HCT116 (cell line): Measurements from ENCODE around the gene AGPAT2. TPM values are rescaled to one million over a fixed set of nuclear protein-coding genes. Genes with fewer than 3 reads are reported as not detected.

Experiments used
- ATAC-seq: fragments of 200-7000 bp; cut with Tn5 transposase; 2 replicates; pipeline ENCODE4 v1.9.1; 2020; ENCODE audit warnings: mild to moderate bottlenecking, moderate library complexity
- BruUV-seq: library from RNA; stranded (reverse); fragments of 400-500 nt; replicated peaks from 2 replicates; lab custom pipeline; 2021; lab: Mats Ljungman, UMichigan
- CTCF ChIA-PET: fragments of 300-600 bp; sonication (Branson Sonifier 250); formaldehyde crosslinking; loops from one replicate; lab custom pipeline; 2021; ENCODE audit warnings: antibody characterized with exemption; lab: Charles Lee
- POLR2A ChIA-PET: fragments of 300-600, 350-600 bp; sonication (Branson Sonifier 250); formaldehyde crosslinking; loops from one replicate; lab custom pipeline; 2021; ENCODE audit warnings: antibody characterized with exemption; lab: Charles Lee
- RAD21 ChIA-PET, 2 experiments: fragments of 300-600 bp; sonication (Branson Sonifier 250); formaldehyde crosslinking; loops; one replicate each; lab custom pipeline; 2023; ENCODE audit warnings: low total read pairs in 2 of 2; ENCODE audit not compliant: uncharacterized antibody in 2 of 2, unreplicated experiment in 2 of 2, low non-redundant PET in 1 of 2; lab: Charles Lee
- DNase-seq: peaks from one replicate; pipeline ENCODE4 v3.0.0-alpha.2; 2010; ENCODE audit warnings: low read depth, low spot score
- H2AFZ ChIP-seq: fragments of 200-600 bp; shearing (Covaris generic), sonication (generic); 2 replicates; pipeline ENCODE4 v1.6.1; 2017; ENCODE audit warnings: low read depth, mixed run types, mixed read lengths, antibody characterized with exemption, low read length; ENCODE audit not compliant: poor library complexity, severe bottlenecking
- H3K27ac ChIP-seq: 2 replicates; pipeline ENCODE4 v1.5.1; 2012; ENCODE audit warnings: low read depth, low read length
- H3K27me3 ChIP-seq: fragments of 200-600 bp; sonication (generic); 2 replicates; pipeline ENCODE4 v1.6.1; 2016; ENCODE audit warnings: mixed run types, low read length, mixed read lengths; ENCODE audit not compliant: insufficient read depth
- H3K36me3 ChIP-seq, 2 experiments: fragments of 200-500 bp in 1 of 2; fragments of 200-600 bp in 1 of 2; sonication (Bioruptor generic) in 1 of 2; sonication (generic) in 1 of 2; 2 replicates each; pipeline versions ENCODE4 v1.5.1 to v1.6.1; 2014 to 2016; ENCODE audit warnings: low read length in 2 of 2, inconsistent platforms in 1 of 2, mixed read lengths in 1 of 2, mixed run types in 1 of 2; ENCODE audit not compliant: insufficient read depth in 2 of 2, control insufficient read depth in 1 of 2
- H3K4me1 ChIP-seq, 2 experiments: fragments of 200-600 bp in 1 of 2; sonication (generic) in 1 of 2; 2 replicates each; pipeline versions ENCODE4 v1.5.1 to v1.6.1; 2012 to 2017; ENCODE audit warnings: low read length in 2 of 2, inconsistent platforms in 1 of 2, mild to moderate bottlenecking in 1 of 2, mixed read lengths in 1 of 2, mixed run types in 1 of 2, moderate library complexity in 1 of 2; ENCODE audit not compliant: insufficient read depth in 2 of 2, control insufficient read depth in 1 of 2
- H3K4me2 ChIP-seq: fragments of 200-600 bp; sonication (generic); 2 replicates; pipeline ENCODE4 v1.6.1; 2017; ENCODE audit warnings: mixed run types, low read length, mixed read lengths
- H3K4me3 ChIP-seq, 2 experiments: fragments of 200-600 bp in 1 of 2; sonication (generic) in 1 of 2; replicated peaks in 1 of 2; 2 replicates each; pipeline ENCODE4 v1.5.1; 2011 to 2016; ENCODE audit warnings: low read length in 2 of 2, control low read depth in 1 of 2, low read depth in 1 of 2, mild to moderate bottlenecking in 1 of 2, mixed read lengths in 1 of 2, mixed run types in 1 of 2
- H3K79me2 ChIP-seq: fragments of 200-600 bp; sonication (generic); 2 replicates; pipeline ENCODE4 v1.6.1; 2017; ENCODE audit warnings: mild to moderate bottlenecking, mixed run types, low read length, moderate library complexity, mixed read lengths; ENCODE audit not compliant: insufficient read depth
- H3K9ac ChIP-seq: fragments of 200-600 bp; sonication (generic); 2 replicates; pipeline ENCODE4 v1.6.1; 2016; ENCODE audit warnings: low read length, mixed read lengths
- H3K9me2 ChIP-seq: fragments of 200-600 bp; sonication (generic), shearing (Covaris generic); 2 replicates; pipeline ENCODE4 v1.6.1; 2017; ENCODE audit warnings: mixed run types, mild to moderate bottlenecking, moderate library complexity; ENCODE audit not compliant: insufficient read depth
- H3K9me3 ChIP-seq, 2 experiments: fragments of 200-500 bp in 1 of 2; fragments of 200-600 bp in 1 of 2; sonication (Bioruptor generic) in 1 of 2; sonication (generic) in 1 of 2; 2 replicates each; pipeline ENCODE4 v1.6.1; 2014 to 2017; ENCODE audit warnings: low read length in 2 of 2, mixed read lengths in 2 of 2, inconsistent platforms in 1 of 2, low read depth in 1 of 2, mild to moderate bottlenecking in 1 of 2, mixed run types in 1 of 2, moderate library complexity in 1 of 2; ENCODE audit not compliant: control insufficient read depth in 1 of 2, insufficient read depth in 1 of 2
- H4K20me1 ChIP-seq: fragments of 200-600 bp; sonication (generic), shearing (Covaris generic); 2 replicates; pipeline ENCODE4 v1.6.1; 2017; ENCODE audit warnings: mixed run types, mild to moderate bottlenecking, moderate library complexity; ENCODE audit not compliant: insufficient read depth
- EGR1 ChIP-seq: IDR thresholded peaks from 2 replicates; pipeline ENCODE4 v1.6.1; 2012; ENCODE audit warnings: low read depth
- EZH2 ChIP-seq: fragments of 200-600 bp; sonication (generic); IDR thresholded peaks from 2 replicates; pipeline ENCODE4 v1.6.1; 2017; ENCODE audit warnings: antibody characterized with exemption, mixed run types
- FOSL1 ChIP-seq: IDR thresholded peaks from 2 replicates; pipeline ENCODE4 v1.6.1; 2012; ENCODE audit warnings: low read depth
- POLR2AphosphoS5 ChIP-seq: IDR thresholded peaks from 2 replicates; pipeline ENCODE4 v1.6.1; 2011; ENCODE audit warnings: mild to moderate bottlenecking, low read depth, low read length, moderate library complexity
- intact Hi-C: fragments of 100-400 bp; cut with micrococcal nuclease; formaldehyde crosslinking; loops from 2 replicates; pipeline ENCODE4 v1.10.0; 2022
- total RNA-seq: library from RNA; stranded (reverse); gene quantifications from one replicate; pipeline ENCODE4 v1.2.1, GENCODE V29; 2021; ENCODE audit not compliant: unreplicated experiment
- TF ChIP-seq, protein P1 (sequence below): IDR thresholded peaks from 2 replicates; pipeline ENCODE4 v1.6.1; 2012
- TF ChIP-seq, protein P2 (sequence below): IDR thresholded peaks from 2 replicates; pipeline ENCODE4 v1.6.1; 2012

AGPAT2 gene
- total RNA-seq, 1 experiment from 2014 or later: 86.0 TPM

DNA sequence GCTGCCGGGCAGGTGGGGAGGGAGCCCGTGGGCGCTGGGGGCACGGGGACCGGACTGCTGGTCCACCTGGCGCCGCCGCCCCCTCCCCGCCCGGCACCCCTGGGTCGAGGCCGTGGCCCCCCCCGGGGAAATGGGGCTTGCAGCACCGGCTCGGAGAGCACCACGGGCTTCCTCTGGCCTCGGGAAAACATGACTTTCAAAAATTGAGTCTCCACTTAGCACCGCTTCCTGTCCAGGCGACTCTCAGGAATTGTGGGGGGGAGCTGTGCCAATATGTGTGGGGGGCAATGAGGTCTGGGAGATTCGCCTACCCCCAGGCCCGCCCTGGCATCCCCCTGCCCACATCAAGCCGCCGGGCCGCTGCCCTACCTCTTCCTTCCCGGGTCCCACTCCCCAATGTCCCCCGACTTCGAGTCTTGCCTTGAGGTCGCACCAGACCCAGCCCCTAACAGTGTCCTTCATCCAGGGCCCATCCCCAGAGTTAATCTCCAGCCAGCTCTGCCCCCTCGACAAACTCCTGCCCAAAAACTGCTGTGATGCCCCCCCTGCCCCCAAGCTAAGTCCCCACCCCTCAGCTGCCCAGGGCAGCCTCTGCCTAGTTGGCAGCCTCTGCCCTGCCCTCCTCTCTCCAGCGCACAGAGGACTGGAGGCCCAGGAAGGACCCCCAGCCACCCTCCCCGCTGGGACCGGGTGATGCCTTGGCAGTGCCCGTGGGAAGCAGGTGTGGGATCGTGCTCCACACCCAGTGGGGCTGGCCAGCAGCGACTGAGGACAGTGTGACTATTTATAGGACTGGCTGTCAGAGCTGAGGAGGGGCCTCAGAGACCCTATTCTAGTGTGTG lies 20.7 kb downstream of the AGPAT2 start:
- Histone ChIP-seq H3K9me3 (no peaks in the 10 kb centered on the region), H3K27ac (peak overlapping the region; percentile 59; the same call in 1 of the 2 replicates), H3K79me2 (no peaks in the 10 kb centered on the region), H3K4me1 (peaks cover 0 to 25% of the 10 kb centered on the region in 2 experiments; a peak in 2 of 4 replicates), H3K4me2 (peak overlapping the region; percentile 80), H3K9me2 (no peaks in the 10 kb centered on the region), H3K9ac (peak overlapping the region; percentile 61), H2AFZ (no peak overlapping the region), H4K20me1 (no peaks in the 10 kb centered on the region), H3K36me3 (no peaks in the 10 kb centered on the region), H3K27me3 (no peaks in the 10 kb centered on the region), H3K4me3 (peak overlapping the region; percentile 40 to 57)
- BruUV-seq: TSS peak; percentile 55
- DNase-seq (no peak), ATAC-seq (no peak; the same call in 1 of the 2 replicates)
- ChIA-PET POLR2A (no interaction called here), CTCF (no interaction called here), RAD21 (no interaction called here)
- TF ChIP-seq, protein P1, sequence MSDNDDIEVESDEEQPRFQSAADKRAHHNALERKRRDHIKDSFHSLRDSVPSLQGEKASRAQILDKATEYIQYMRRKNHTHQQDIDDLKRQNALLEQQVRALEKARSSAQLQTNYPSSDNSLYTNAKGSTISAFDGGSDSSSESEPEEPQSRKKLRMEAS: no peak
- no peak for TF ChIP-seq FOSL1
- TF ChIP-seq, protein P2, sequence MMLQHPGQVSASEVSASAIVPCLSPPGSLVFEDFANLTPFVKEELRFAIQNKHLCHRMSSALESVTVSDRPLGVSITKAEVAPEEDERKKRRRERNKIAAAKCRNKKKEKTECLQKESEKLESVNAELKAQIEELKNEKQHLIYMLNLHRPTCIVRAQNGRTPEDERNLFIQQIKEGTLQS: no peak
- intact Hi-C loops: no loop called here

DNA sequence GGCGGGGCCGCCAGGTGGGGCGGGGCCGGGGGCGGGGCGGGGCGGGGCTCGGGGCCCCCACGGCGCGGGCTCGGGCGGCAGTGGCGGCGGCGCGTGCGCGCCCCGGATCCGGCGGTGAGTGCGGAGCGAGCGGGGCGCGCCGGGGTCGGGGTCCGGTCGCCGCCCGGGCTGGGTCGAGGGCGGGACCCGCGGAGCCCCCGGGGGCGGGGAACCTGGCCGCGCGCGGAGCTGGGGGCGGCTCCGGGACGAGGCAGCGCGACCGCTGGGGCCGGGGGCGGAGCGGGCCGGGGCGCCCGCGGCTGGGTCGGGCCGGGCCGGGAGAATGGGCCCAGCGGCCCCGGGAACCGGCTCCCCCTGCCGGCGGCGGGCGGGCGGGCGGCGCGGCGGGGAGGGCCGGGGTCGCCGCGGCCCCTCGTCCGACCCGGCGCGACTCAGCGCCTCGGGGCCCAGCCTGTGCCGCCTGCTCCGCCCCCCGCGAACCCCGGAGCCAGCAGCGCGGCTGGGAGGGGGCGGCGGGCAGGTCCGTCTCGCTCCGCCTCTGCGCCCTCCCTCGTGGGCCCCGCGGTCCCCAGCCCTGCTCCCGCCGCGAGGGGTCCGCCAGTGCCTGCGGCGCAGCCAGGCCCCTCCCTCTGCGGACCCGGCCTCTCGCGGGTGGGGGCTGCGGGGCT lies 21.4 kb downstream of the AGPAT2 start:
- H3K4me1 ChIP-seq: peaks cover 0 to 25% of the 10 kb centered on the region in 2 experiments; a peak in 2 of 4 replicates
- no peak overlapping the region for H2AFZ ChIP-seq
- TF ChIP-seq EZH2 (no peak), EGR1 (no peak), POLR2AphosphoS5 (peak; percentile 31; the same call in 1 of the 2 replicates)
- no peaks in the 10 kb centered on the region for H3K27me3 ChIP-seq
- peak overlapping the region; percentile 40 to 57 for H3K4me3 ChIP-seq
- H3K9me2 ChIP-seq: no peaks in the 10 kb centered on the region
- H4K20me1 ChIP-seq: no peaks in the 10 kb centered on the region
- intact Hi-C loops: no loop called here
- ATAC-seq (peak; percentile 67), DNase-seq (no peak)
- peak overlapping the region; percentile 61 for H3K9ac ChIP-seq
- no peaks in the 10 kb centered on the region for H3K36me3 ChIP-seq
- BruUV-seq: no TSS peak
- no peaks in the 10 kb centered on the region for H3K9me3 ChIP-seq
- ChIA-PET RAD21 (no interaction called here), POLR2A (no interaction called here), CTCF (no interaction called here)
- no peaks in the 10 kb centered on the region for H3K79me2 ChIP-seq
- peak overlapping the region; percentile 80 for H3K4me2 ChIP-seq
- peak overlapping the region; percentile 59; the same call in 1 of the 2 replicates for H3K27ac ChIP-seq
